Measurements from ENCODE around the gene RRP1B. TPM values are rescaled to one million over a fixed set of nuclear protein-coding genes. Genes with fewer than 3 reads are reported as not detected.
"Not testable (repeated sequence)": the region's sequence is repeated elsewhere in the genome, so short reads cannot be mapped to it uniquely, and the experiment has no call there.

The RRP1B gene
- total and polyA plus RNA-seq, 2 donors (not counting 1 experiment from before 2014, with no cell fraction given), result 6.0 to 22.4 TPM

DNA sequence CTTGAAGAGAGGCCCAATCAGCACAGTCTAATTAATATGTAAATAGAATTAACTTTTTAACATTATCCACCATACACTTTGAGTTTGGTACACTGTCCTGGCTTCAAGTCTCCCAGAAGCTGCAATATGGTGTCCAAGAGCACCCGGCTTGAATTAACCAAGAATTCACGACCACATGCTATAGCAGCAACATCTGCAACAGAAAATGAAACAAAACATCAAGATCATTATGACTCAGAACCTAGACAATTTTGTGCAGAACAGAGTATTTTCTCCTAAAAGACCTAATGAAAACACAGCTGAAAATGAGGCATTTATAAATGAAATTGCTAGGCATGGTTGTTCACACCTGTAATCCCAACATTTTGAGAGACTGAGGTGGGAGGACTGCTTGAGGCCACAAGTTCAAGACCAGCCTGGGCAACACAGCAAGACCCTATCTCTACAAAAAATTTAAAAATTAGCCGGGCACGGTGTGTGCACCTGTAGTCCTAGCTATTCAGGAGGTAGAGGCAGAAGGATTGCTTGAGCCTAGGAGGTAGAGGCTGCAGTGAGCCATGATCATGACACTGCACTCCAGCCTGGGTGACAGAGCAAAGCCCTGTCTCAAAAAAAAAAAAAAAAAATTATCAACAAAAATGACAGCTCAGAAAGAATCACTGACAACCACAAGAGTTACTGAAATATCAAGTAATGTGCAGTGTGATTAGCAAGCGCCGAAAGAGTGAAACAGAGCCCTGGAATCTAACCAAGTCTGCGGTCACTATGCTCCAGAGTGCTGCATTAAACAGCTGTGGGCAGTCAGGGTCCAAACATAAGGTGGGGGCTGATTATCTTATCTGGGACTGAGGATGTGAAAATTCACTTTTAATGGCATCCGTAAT lies 45.4 kb upstream of the RRP1B start:
- Mint-ChIP-seq H3K27ac (no peak overlapping the region), H3K9me3 (ENCODE audit: insufficient read depth) (no peaks in the 10 kb centered on the region), H3K4me3 (no peak overlapping the region), H3K4me1 (peaks cover 4% of the 10 kb centered on the region), H3K27me3 (no peaks in the 10 kb centered on the region)
- Histone ChIP-seq H3K9me3 (ENCODE audit: control extremely low read depth in 1 of 3, control insufficient read depth in 2 of 3, insufficient read depth in 1 of 3, low read length in 2 of 3) (no peaks in the 10 kb centered on the region), H3K27ac (ENCODE audit: low read length in 2 of 2) (no peak overlapping the region), H3K9ac (ENCODE audit: low read length) (no peak overlapping the region), H3K4me2 (replicated peaks; ENCODE audit: low read depth, low read length, poor library complexity, severe bottlenecking) (no peak overlapping the region), H3K27me3 (replicated peaks in 1 of 4; ENCODE audit: control extremely low read depth in 1 of 4, control insufficient read depth in 3 of 4, insufficient read depth in 4 of 4, low read length in 3 of 4) (peaks cover 0 to 3% (median 0%) of the 10 kb centered on the region in 4 experiments), H3K36me3 (replicated peaks in 1 of 2; ENCODE audit: control extremely low read depth in 1 of 2, control insufficient read depth in 1 of 2, extremely low read depth in 1 of 2, insufficient read depth in 2 of 2, low read length in 1 of 2) (no peaks in the 10 kb centered on the region), H4K20me1 (ENCODE audit: control insufficient read depth, insufficient read depth, low read length, poor library complexity, severe bottlenecking) (no peaks in the 10 kb centered on the region), H3K4me3 (ENCODE audit: control extremely low read depth in 1 of 5, extremely low read depth in 1 of 5, insufficient read depth in 1 of 5, low read depth in 2 of 5, low read length in 4 of 5) (no peak overlapping the region), H3K79me2 (ENCODE audit: control insufficient read depth, insufficient read depth, low read length) (no peaks in the 10 kb centered on the region), H2AFZ (ENCODE audit: insufficient read depth, low read depth, low read length, poor library complexity, severe bottlenecking) (no peak overlapping the region), H3K4me1 (ENCODE audit: control insufficient read depth in 2 of 2, insufficient read depth in 2 of 2, low read length in 2 of 2) (no peaks in the 10 kb centered on the region)
- ChIA-PET POLR2A (no interaction called here), CTCF (interaction anchor here (1.3 to 1.7 kb wide), 2 partner anchors 23 to 31 kb away, joined by 3 to 5 read pairs; no protein-coding TSS in a partner anchor)
- TF ChIP-seq EZH2 (IDR thresholded peaks at IDR 0.05; ENCODE audit: borderline replicate concordance, insufficient read depth, low read depth, low read length, poor library complexity, severe bottlenecking), result no peak
- TF ChIP-seq, protein P1, sequence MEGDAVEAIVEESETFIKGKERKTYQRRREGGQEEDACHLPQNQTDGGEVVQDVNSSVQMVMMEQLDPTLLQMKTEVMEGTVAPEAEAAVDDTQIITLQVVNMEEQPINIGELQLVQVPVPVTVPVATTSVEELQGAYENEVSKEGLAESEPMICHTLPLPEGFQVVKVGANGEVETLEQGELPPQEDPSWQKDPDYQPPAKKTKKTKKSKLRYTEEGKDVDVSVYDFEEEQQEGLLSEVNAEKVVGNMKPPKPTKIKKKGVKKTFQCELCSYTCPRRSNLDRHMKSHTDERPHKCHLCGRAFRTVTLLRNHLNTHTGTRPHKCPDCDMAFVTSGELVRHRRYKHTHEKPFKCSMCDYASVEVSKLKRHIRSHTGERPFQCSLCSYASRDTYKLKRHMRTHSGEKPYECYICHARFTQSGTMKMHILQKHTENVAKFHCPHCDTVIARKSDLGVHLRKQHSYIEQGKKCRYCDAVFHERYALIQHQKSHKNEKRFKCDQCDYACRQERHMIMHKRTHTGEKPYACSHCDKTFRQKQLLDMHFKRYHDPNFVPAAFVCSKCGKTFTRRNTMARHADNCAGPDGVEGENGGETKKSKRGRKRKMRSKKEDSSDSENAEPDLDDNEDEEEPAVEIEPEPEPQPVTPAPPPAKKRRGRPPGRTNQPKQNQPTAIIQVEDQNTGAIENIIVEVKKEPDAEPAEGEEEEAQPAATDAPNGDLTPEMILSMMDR (IDR thresholded peaks at IDR 0.05), result no peak
- 80% methylated on average over 3 of the region's 8 CpGs for WGBS (ENCODE audit: insufficient coverage)
- DNase-seq (no peak), ATAC-seq (ENCODE audit: low read depth) (no peak)
- intact Hi-C loops (cut with micrococcal nuclease), result no loop called here

DNA sequence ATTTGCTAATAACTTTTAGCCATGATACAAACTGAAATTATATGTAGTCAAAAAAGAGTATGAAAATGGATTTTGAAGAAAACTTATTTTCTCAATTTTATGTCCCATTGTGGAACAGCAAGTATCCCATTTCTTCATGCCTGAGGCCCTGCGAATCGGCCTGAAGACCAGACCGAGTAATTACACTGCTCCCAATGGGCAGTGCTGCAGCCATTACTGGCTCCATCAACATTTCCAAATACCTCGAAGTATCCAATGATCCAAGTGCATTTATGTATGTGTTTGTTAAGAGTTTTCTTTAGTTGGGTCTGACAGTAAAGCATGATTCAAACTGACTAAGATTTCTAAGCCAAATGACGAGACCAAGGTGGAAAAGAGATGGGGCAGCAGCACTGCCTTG lies 44.5 kb upstream of the RRP1B start:
- H3K9ac ChIP-seq (ENCODE audit: low read length), result no peak overlapping the region
- 100% methylated on average over 1 of the region's 5 CpGs for WGBS (ENCODE audit: insufficient coverage)
- ChIA-PET POLR2A (no interaction called here), CTCF (interaction anchor here (1.7 kb wide), 1 partner anchor 24 kb away, joined by 3 read pairs; no protein-coding TSS in a partner anchor)
- no peaks in the 10 kb centered on the region for H3K4me1 ChIP-seq (ENCODE audit: control insufficient read depth in 2 of 2, insufficient read depth in 2 of 2, low read length in 2 of 2)
- Mint-ChIP-seq H3K27me3 (no peaks in the 10 kb centered on the region), H3K4me1 (peaks cover 4% of the 10 kb centered on the region), H3K9me3 (ENCODE audit: insufficient read depth) (peaks cover under 1% of the 10 kb centered on the region), H3K4me3 (no peak overlapping the region), H3K27ac (no peak overlapping the region)
- no peaks in the 10 kb centered on the region for H3K79me2 ChIP-seq (ENCODE audit: control insufficient read depth, insufficient read depth, low read length)
- H3K4me2 ChIP-seq (replicated peaks; ENCODE audit: low read depth, low read length, poor library complexity, severe bottlenecking), result no peak overlapping the region
- H2AFZ ChIP-seq (ENCODE audit: insufficient read depth, low read depth, low read length, poor library complexity, severe bottlenecking), result no peak overlapping the region
- intact Hi-C loops (cut with micrococcal nuclease), result no loop called here
- H4K20me1 ChIP-seq (ENCODE audit: control insufficient read depth, insufficient read depth, low read length, poor library complexity, severe bottlenecking), result no peaks in the 10 kb centered on the region
- no peak overlapping the region for H3K4me3 ChIP-seq (ENCODE audit: control extremely low read depth in 1 of 5, extremely low read depth in 1 of 5, insufficient read depth in 1 of 5, low read depth in 2 of 5, low read length in 4 of 5)
- H3K27ac ChIP-seq (ENCODE audit: low read length in 2 of 2), result no peak overlapping the region
- DNase-seq (no peak), ATAC-seq (ENCODE audit: low read depth) (no peak)
- peaks cover 0 to 1% (median 0%) of the 10 kb centered on the region in 4 experiments for H3K27me3 ChIP-seq (replicated peaks in 1 of 4; ENCODE audit: control extremely low read depth in 1 of 4, control insufficient read depth in 3 of 4, insufficient read depth in 4 of 4, low read length in 3 of 4)
- no peak for TF ChIP-seq EZH2 (IDR thresholded peaks at IDR 0.05; ENCODE audit: borderline replicate concordance, insufficient read depth, low read depth, low read length, poor library complexity, severe bottlenecking)
- TF ChIP-seq, protein P1 (IDR thresholded peaks at IDR 0.05), result no peak
- no peaks in the 10 kb centered on the region for H3K36me3 ChIP-seq (replicated peaks in 1 of 2; ENCODE audit: control extremely low read depth in 1 of 2, control insufficient read depth in 1 of 2, extremely low read depth in 1 of 2, insufficient read depth in 2 of 2, low read length in 1 of 2)
- peaks cover 0 to 4% (median 0%) of the 10 kb centered on the region in 3 donors for H3K9me3 ChIP-seq (ENCODE audit: control extremely low read depth in 1 of 3, control insufficient read depth in 2 of 3, insufficient read depth in 1 of 3, low read length in 2 of 3)

DNA sequence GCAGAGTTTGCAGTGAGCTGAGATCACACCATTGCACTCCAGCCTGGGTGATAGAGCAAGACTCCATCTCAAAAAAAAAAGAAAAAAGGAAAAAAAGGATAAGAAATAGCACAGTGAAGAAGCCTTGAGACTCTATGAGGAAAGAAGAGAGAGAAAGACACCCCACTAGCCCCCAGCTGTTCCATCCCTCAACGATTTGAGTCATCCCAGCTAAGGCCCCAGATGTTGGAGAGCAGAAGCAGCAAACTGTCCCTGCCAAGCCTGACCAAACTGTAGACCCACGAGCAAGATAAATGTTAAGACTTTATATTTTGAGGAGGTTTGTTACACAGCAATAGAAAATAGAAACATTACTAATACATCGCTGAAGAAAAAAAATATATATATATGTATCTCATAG lies 42.5 kb upstream of the RRP1B start:
- H3K79me2 ChIP-seq (ENCODE audit: control insufficient read depth, insufficient read depth, low read length); H3K9me3 Mint-ChIP-seq (ENCODE audit: insufficient read depth); H3K4me3 Mint-ChIP-seq; H3K27me3 Mint-ChIP-seq; H3K27ac Mint-ChIP-seq; intact Hi-C loops (cut with micrococcal nuclease); DNase-seq; H3K4me1 ChIP-seq (ENCODE audit: control insufficient read depth in 2 of 2, insufficient read depth in 2 of 2, low read length in 2 of 2); H3K36me3 ChIP-seq (replicated peaks in 1 of 2; ENCODE audit: control extremely low read depth in 1 of 2, control insufficient read depth in 1 of 2, extremely low read depth in 1 of 2, insufficient read depth in 2 of 2, low read length in 1 of 2); H3K4me2 ChIP-seq (replicated peaks; ENCODE audit: low read depth, low read length, poor library complexity, severe bottlenecking); ATAC-seq (ENCODE audit: low read depth); H2AFZ ChIP-seq (ENCODE audit: insufficient read depth, low read depth, low read length, poor library complexity, severe bottlenecking); H3K4me3 ChIP-seq (ENCODE audit: control extremely low read depth in 1 of 5, extremely low read depth in 1 of 5, insufficient read depth in 1 of 5, low read depth in 2 of 5, low read length in 4 of 5); H3K27me3 ChIP-seq (replicated peaks in 1 of 4; ENCODE audit: control extremely low read depth in 1 of 4, control insufficient read depth in 3 of 4, insufficient read depth in 4 of 4, low read length in 3 of 4); H3K27ac ChIP-seq (ENCODE audit: low read length in 2 of 2); POLR2A ChIA-PET; H4K20me1 ChIP-seq (ENCODE audit: control insufficient read depth, insufficient read depth, low read length, poor library complexity, severe bottlenecking); H3K9ac ChIP-seq (ENCODE audit: low read length): not testable (repeated sequence)
- H3K9me3 ChIP-seq (ENCODE audit: control extremely low read depth in 1 of 3, control insufficient read depth in 2 of 3, insufficient read depth in 1 of 3, low read length in 2 of 3), result peaks cover 0 to 14% (median 6%) of the 10 kb centered on the region in 3 donors
- WGBS (ENCODE audit: insufficient coverage), result no CpG with 5 or more reads among the region's 3 CpGs
- H3K4me1 Mint-ChIP-seq, result peaks cover 14% of the 10 kb centered on the region
- CTCF ChIA-PET, result interaction anchor here (0.6 kb wide), 1 partner anchor 359 kb away, joined by 4 read pairs; no protein-coding TSS in a partner anchor

Data from B cell (primary cell).